HG03575 (cell line): ENCODE data around the gene SPDYE2B.
"Not testable (repeated sequence)": the region's sequence is repeated elsewhere in the genome, so short reads cannot be mapped to it uniquely, and the experiment has no call there.

Experiments
- ATAC-seq: cut with Tn5 transposase; IDR thresholded peaks from one replicate; pipeline ENCODE4 v1.9.1; 2021; ENCODE audit not compliant: unreplicated experiment, insufficient number of reproducible peaks, low FRiP score; ENCODE audit errors: extremely low read depth

Gene SPDYE2B

DNA sequence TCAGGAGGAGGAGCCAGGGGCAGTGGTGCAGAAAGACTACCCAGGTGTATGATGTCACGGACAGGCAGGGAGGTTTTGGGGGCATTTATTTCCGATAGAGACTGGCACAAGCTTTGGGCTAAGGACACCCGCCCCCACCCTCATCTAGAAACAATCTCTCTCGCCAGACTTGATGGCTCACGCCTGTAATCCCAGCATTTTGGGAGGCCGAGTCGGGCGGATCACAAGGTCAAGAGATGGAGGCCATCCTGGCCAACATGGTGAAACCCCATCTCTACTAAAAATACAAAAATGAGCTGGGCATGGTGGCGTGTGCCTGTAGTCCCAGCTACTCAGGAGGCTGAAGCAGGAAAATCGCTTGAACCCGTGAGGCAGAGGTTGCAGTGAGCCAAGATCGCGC is 13.2 kb upstream of the SPDYE2B start:
- not testable (repeated sequence) for ATAC-seq

DNA sequence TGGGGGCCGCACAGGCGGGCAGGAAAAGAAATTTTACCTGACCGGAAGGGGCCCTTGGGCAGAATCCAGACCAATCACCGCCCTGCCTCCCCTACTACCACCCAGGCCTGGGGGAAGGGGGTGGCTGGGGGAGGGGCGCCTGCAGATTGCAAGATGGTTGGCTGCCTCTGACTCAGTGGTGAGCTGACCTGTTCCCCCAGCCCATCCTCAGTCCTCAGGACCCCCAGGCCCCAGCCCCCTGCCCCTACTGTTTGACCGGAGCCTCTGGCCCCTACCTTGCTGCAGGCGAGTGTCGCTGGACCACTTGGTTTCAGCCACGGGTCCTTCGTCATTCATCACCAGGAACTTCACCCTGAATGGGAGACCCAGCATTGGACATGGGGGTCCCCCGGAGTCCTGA is 11.3 kb upstream of the SPDYE2B start:
- ATAC-seq = not testable (repeated sequence)

DNA sequence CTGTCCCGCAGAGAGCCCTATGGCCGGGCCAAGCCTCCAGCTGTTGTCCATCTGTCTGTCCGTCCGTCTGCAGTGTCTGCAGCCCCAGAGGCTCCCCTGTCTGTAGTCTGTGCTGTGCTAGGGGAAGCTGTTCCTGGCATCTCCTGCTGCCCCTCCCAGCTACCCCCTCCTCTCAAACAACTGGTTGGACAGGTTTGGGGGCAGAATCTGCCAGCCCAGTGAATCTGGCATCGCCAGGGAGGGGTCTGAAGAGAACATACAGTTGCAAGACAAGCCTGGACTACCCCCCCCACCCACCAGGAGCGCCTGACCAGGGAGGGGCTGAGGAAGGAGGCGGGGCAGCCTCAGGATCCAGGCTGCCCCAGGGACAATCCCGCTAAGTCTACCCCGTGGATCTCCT is 7.4 kb upstream of the SPDYE2B start, which contains the start of gene UPK3BL1:
UPK3BL1 (minus strand) TSS at position 101 of the 400 bp plus-strand sequence; CDS start at position 51, 50 bp downstream.
- not testable (repeated sequence) for ATAC-seq

DNA sequence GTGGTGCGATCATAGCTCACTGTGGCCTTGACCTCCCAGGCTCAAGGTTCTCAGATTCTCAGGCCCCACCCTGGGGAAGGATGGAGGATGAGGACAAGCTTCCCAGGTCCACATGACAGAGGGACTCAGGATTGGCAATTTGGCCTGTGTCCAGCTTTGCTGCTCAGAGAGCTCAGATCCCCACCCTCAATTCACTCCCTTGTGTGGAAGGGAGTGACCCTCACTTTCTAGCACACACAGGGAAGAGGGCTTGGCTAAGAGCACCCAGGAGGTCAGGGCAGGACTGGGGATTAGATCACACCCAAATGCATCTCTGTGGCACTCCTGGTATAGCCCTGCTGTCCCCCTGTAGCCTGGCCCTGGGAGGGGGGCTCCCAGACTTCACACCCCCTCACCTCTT is 6.7 kb upstream of the SPDYE2B start:
- not testable (repeated sequence) for ATAC-seq

DNA sequence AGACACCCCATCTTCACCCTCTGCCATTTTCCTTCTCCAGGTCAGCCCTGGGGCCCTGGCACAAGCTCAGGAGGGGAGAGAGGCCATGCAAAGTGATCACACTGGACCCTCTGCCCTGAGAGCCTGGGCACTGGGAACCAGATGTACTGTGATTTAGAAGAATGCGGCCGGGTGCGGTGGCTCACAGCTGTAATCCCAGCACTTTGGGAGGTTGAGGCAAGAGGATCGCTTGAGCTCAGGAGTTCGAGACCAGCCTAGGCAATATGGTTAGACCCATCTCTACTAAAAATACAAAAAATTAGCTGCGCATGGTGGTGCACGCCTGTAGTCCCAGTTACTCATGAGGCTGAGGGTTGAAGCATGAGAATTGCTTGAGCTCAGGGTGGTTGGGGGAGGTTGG is 2.3 kb upstream of the SPDYE2B start:
- not testable (repeated sequence) for ATAC-seq

DNA sequence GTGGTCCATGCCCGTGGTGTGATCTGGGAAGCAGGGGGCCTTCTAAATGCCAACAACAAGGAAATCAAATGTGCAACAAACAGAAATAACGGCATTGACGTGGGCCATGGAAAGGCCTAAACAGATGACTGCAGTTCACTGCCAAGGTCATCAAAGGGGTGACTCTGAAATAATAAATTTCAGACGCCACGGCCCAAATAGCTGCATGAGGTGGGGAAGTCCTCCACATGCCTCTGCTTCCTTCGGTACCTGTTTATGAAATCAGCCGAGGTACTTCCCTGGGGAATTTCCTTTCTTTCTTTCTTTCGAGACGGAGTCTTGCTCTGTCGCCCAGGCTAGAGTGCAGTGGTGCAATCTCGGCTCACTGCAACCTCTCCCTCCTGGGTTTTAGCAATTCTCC is 14.6 kb downstream of the SPDYE2B start:
- not testable (repeated sequence) for ATAC-seq

DNA sequence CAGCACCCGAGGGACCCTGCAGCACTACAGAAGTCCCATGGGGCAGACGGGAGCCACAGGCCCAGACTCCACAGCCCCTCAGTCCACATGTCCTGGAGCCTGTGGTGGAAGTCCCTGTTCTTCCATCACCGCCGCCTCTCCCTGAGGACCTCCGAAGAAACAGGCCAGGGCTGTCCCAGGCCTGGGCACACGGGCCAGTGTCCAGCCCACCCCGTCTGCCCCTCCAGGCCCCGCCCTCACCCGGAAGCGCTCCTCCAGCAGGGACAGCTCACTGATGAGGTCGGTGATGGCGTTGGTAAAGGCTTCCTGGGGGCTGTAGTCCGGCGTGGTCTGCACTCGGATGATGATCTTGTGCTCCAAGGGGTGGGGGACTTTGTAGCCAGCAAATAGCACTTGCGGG is 16.7 kb downstream of the SPDYE2B start:
- ATAC-seq = not testable (repeated sequence)

DNA sequence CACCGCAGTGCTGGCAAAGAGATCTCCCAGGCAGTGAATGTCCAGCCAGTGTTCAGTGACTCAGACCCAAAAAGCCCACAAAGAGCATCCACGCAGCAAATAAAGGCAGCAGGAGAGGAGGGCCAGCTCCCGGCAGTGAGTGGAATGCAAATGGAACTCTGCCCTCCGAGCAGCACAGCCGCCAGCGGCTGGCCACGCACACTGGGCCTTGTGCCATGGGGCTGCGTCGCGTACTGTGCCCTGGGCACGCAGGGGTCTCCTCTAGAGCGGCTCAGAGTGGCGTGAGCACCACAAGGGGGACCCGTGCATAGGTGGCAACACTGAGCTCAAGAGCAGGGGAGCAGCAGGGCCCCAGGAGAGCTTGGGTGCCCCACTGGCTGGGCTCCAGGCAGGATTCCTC is 17.4 kb downstream of the SPDYE2B start:
- ATAC-seq = not testable (repeated sequence)

DNA sequence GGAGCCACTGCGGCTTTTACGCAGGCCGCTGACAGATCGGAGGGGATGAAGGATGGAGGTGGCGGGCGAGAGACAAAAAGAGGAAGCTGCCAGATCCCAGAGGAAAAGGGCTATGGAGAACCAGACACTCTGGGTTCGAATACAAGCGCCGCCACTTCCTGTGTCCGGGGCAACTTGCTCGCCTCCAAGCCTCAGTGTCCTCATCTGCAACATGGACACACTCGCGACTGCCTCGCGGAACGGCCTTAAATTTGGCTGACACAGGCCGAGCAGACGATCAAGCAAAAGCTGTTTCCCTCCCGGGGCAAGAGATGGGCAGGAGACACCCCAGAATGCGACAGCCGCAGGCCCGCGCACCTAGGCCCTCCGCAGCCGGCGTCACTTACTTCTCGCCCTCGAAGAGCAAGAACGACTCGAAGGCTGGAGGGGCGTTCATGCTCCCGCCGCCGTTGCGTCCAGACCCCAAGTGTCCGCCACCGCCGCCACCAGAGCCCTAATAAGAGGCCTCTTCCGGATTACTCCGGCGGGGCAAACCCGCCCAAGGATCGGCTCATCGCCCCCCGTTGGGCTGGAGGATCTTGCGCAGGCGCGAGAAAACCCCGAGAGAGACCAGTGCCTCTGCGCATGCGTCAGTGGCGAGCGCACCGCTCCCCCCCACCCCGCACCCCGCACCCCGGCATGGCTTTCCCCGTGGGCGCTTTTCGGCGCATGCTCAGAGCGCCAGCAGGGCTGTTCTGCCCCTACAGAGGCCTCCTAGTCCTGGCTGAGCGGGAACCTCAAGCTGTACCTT is 21.2 kb downstream of the SPDYE2B start, which contains the start of gene POLR2J2:
POLR2J2 (minus strand) TSS at position 498 of the 790 bp plus-strand sequence; CDS start at position 436, 62 bp downstream.
- ATAC-seq = peak; percentile 50

DNA sequence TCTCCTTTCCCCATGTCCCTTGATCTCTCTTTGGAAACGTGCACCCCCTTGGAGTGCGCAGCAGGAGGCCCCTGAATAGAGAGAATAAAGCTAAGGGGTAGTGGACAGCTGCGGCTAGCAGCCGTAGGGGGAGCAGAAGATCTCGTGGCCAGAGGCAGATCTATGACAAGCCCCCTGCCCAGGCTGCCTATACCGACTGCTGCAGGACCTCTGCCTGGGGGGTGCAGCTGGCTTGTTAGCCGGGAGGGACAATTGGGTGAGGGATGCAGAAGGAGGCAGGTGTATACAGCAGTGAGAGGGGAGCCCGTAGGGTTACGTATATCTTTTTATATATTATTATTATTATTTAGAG is 21.8 kb downstream of the SPDYE2B start:
- peak; percentile 9 for ATAC-seq

DNA sequence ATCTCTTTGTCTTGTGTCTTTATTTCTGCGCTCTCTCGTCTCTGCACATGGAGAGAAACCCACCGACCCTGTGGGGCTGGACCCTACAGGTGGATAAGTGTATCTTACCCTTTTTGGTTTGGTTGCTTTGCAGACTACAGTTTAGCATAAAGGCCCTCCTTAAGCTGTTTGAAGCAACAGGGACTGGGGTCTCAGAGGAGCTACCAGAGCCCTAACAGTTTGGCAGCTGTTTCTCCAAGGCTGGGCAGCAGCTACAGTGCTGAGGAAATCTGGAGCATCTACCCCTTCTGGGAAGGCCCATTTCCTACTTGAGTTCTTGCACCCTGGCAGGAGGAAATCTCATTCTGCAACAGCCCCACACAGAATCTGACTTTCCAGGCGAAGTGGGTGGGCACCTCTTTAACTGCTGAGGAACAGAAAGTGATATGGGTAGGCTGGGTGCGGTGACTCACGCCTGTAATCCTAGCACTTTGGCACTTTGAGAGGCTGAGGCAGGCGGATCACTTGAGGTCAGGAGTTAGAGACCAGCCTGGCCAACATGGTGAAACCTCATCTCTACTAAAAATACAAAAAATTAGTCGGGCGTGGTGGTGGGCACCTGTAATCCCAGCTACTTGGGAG is 23.4 kb downstream of the SPDYE2B start:
- not testable (repeated sequence) for ATAC-seq

DNA sequence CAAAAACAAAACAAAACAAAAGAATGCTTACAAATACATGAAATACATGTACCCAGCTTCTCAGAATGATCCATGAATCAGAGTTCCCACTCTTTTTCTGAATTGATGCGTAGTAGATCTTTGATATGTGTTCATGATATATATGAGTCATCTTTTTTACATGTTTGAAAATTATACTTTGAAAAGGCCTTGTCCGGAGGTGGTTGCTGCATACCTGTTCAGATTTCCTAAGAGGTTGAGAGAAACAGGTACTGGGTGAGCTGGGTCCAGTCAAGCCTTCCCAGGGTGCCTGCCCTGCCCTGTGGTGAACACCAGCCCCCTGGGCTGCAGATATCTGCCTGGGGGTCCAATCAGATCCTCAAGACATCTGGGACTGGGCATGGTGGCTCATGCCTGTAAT is 25.4 kb downstream of the SPDYE2B start:
- not testable (repeated sequence) for ATAC-seq

DNA sequence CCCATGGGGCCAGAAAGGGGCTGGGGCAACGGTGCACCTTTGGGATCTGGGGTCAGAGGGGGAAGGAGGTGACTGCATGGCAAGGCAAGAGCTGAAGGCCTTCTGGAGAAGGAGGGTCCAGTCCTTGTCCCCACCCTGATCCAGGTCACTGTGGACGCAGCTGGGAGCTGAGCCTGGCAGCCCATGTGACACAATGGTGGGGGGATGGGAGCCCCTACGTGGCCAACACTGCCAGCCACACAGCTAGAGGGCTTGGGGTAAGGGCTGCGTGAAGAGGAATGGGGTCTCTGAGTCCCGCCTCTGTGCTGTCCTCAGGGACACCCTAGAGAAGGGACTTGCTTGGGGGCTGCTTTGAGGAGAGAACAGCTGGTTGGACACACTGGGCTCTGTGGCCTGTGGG is 30.7 kb downstream of the SPDYE2B start:
- ATAC-seq = not testable (repeated sequence)

DNA sequence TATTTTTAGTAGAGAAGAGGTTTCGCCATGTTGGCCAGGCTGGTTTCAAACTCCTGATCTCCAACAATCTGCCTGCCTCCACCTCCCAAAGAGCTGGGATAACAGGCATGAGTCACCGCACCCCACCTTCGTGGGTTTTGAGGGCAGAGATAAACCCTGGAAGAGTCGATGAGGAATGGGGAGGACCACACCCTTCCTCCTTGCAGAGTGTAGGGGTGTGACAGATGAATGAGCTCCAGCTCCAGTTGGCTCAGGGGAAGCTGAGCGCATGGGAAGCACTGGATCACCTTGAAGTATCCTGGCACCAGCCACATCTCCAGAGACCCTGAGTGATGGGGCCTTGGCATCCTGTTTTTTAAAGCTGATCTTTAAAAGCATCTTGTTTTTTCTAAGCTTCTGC is 32.4 kb downstream of the SPDYE2B start:
- ATAC-seq = not testable (repeated sequence)

DNA sequence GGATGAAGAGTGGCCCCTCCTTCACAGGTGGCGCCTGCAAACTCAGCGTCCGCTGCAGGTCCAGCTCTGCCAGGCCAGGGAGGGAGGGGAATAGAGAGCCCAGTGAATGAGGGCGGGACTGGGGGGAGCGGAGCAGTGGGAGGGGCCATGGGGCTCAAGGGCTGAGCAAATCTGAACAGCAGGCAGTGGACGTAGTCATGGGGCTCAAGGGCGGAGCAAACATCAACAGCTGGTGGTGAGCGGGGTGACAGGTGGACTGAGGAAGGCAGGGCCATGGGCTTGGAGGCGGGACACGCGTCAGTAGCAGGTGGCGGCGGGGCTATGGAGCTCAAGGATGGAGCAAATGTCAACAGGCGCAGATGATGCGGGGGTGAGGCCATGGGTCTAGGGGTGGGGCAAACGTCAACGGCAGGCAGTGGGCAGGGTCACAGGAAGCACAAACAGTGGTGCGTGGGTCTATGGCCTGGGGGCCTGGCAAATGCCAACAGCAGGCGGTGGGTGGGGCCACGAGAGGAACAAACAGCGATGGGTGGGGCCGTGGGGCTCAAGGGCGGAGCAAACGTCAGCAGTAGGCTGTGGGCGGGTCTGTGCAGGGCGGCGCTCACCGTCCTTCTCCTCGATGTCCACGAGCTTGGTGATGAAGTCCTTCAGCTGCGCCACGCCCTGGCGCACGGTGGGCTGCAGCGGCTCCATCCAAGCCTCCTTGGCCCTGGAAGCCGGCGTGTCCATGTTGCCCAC is 38.3 kb downstream of the SPDYE2B start:
- ATAC-seq = not testable (repeated sequence)

DNA sequence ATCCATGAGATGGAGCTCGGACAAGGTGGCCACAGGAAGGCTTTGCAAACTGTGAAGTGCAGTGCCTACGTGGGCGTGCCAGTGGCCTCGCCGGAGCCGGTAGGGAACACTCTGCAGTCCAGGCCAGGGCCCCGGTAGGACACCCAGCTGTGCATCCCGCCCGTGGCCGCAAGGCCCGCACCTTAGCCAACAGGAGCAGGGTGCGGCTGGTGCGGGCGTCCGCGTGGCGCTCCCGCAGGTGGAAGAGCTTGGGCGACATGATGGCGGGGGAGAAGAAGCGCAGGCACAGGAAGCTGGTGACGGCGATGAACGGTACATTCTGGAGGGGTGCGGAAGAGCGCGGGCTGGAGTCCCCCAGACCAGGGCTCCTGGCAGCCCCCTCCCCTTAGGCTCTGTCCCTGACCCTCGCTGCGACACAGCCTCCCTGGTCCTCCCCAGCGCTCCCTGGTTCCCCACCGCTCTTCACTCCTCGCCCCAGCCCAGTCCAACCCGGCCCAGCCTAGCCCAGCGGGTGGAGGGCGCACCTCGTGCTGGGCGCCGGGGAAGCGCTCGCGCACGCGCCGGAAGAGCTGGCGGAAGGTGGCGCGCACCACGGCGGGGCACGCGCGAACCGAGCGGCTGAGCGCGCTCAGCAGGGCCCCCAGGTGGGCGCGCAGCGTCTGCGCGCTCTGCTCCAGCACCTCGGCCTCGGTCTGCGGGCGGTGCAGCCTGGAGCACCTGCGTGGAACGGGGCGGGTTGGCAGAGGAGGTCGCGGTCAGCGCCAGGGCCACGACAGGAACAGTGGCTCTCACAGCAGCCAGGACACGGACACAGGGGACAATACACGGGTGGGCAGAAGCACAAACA is 39.5 kb downstream of the SPDYE2B start:
- not testable (repeated sequence) for ATAC-seq

DNA sequence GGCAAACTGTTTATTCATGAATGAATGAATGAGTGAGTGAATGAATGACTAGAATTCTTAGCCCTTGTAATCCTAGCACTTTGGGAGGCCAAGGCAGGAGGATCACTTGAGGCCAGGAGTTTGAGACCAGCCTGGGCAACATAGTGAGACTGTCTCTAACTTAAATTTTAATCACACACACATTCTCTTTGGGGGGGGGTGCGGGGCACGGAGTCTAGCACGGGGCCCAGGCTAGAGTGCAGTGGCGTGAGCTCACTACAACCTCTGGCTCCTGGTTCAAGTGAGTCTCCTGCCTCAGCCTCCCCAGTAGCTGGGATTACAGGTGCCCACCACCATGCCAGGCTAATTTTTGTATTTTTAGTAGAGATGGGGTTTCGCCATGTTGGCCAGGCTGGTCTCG is 40.5 kb downstream of the SPDYE2B start:
- not testable (repeated sequence) for ATAC-seq

DNA sequence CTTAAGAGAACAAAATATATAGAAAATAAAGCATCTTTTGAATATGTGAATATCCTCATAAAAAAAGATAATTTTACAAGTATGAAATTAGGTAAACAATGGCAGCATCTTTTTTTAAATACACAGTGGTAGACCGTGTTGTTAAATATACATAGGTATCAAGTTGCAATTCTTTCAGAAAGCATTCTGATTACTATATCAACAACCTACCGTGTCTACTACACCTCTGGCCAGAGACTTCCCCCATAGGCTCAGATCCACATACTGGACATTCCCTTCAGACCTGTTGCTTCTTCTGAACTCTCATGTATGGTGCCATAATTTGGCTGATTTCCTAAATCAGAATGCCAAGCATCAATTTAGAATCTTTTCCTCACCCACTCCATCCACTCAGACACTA is 43.9 kb downstream of the SPDYE2B start:
- not testable (repeated sequence) for ATAC-seq
